Heart left ventricle (tissue), 16 donors: ENCODE results near the gene EDNRB. TPM values are rescaled to one million over a fixed set of nuclear protein-coding genes. Genes with fewer than 3 reads are reported as not detected.

Experiments
- ATAC-seq, 4 donors: fragments of 200-7000 bp; cut with Tn5 transposase; one replicate each; pipeline ENCODE4 v1.9.1; 2020 to 2022; ENCODE audit warnings: moderate library complexity in 4 of 4, mild to moderate bottlenecking in 3 of 4, moderate number of reproducible peaks in 1 of 4
- DNase-seq, 5 donors: peaks; one replicate each; pipeline ENCODE4 v3.0.0-alpha.2; 2020
- H3K27ac ChIP-seq, 12 donors: fragments of 200-600 bp; sonication (generic) in 4 of 12; one replicate each; pipeline versions ENCODE4 v1.5.0 to v1.8.0; 2016 to 2022; ENCODE audit warnings: mild to moderate bottlenecking in 2 of 12
- H3K27me3 ChIP-seq, 9 donors: fragments of 200-600 bp; sonication (generic) in 2 of 9; one replicate each; pipeline versions ENCODE4 v1.5.1 to v1.8.0; 2016 to 2022; ENCODE audit warnings: mild to moderate bottlenecking in 3 of 9
- H3K36me3 ChIP-seq, 9 donors: fragments of 200-600 bp; sonication (generic) in 2 of 9; one replicate each; pipeline versions ENCODE4 v1.5.0 to v1.8.0; 2018 to 2022; ENCODE audit warnings: mild to moderate bottlenecking in 2 of 9
- H3K4me1 ChIP-seq, 12 donors: fragments of 200-600 bp; sonication (generic) in 4 of 12; one replicate each; pipeline versions ENCODE4 v1.5.0 to v1.8.0; 2016 to 2022; ENCODE audit warnings: mild to moderate bottlenecking in 3 of 12
- H3K4me3 ChIP-seq, 12 donors: fragments of 200-600 bp; sonication (generic) in 4 of 12; one replicate each; pipeline versions ENCODE4 v1.5.0 to v1.8.0; 2017 to 2022; ENCODE audit warnings: mild to moderate bottlenecking in 9 of 12, moderate library complexity in 4 of 12
- H3K9me3 ChIP-seq, 12 donors: fragments of 200-600 bp; sonication (generic) in 4 of 12; one replicate each; pipeline versions ENCODE4 v1.5.0 to v1.8.0; 2016 to 2022; ENCODE audit warnings: mild to moderate bottlenecking in 1 of 12
- CTCF ChIP-seq, 12 donors: fragments of 200-600 bp; sonication (generic) in 4 of 12; IDR thresholded peaks; one replicate each; pipeline versions ENCODE4 v1.5.0 to v1.8.0; 2018 to 2022; ENCODE audit warnings: antibody characterized with exemption in 12 of 12, mild to moderate bottlenecking in 5 of 12
- POLR2A ChIP-seq, 2 donors: fragments of 450-650 bp; IDR thresholded peaks; one replicate each; pipeline ENCODE4 v1.6.1; 2017; ENCODE audit warnings: antibody characterized with exemption in 2 of 2, mild to moderate bottlenecking in 2 of 2, moderate library complexity in 2 of 2
- WGBS, 4 donors: extraction: QIAGEN DNeasy Blood & Tissue Kit in 2 of 4; methylation state at CpG; one replicate each; pipeline versions ENCODE4 v1.1.5 to v1.1.7; 2013 to 2018; 5-methylcytosine and 5-hydroxymethylcytosine counted together
- intact Hi-C, 10 donors: fragments of 100-400 bp; cut with DNase I; formaldehyde crosslinking; loops; one replicate each; pipeline versions ENCODE4 v1.11.1 to v1.14.2; 2022
- long read RNA-seq, 3 donors: library from polyadenylated mRNA; unstranded; transcript quantifications; one replicate each; pipeline ENCODE4 v2.0.0, GENCODE V29; 2020 to 2021
- polyA plus RNA-seq, 2 donors: library from polyadenylated mRNA; stranded (reverse); fragments of 200-250 nt; gene quantifications; one replicate each; pipeline ENCODE4 v1.2.3, GENCODE V29; 2013
- total RNA-seq, 9 donors: library from RNA; depleted of rRNA in 2 of 9; stranded (reverse); fragments of >200 nt in 2 of 9; fragmentation: NEBNext Ultra II Directional in 3 of 9; extraction: Animal tissue kit (Norgen Biotek cat#: 25700) in 3 of 9; gene quantifications; one replicate each; pipeline versions ENCODE4 v1.1.0 to v1.2.4, GENCODE V29; 2016 to 2023
- donor health status: ischemic (EF 13 %, LVEDD 7.1; RV severe dilation, severe dysfunction).
- donor health status: healthy with polysubstance abuse.
- donor health status: DM: no; HTN: yes; CAD: no.
- donor health status: DM: no; HTN: no; CAD: no.
- donor health status: ischemic (EF 25% LVEDD 6.9; RV normal size, moderate dysfunction).
- donor health status: ischemic (EF 25% LVEDD 5.7; RV mildly dilated, moderate dysfunction).
- donor health status: healthy.
- donor health status: DM: yes; HTN: yes; CAD: no.
- donor health status: ischemic (EF 35%, LVEDD 5.7; RV mildly dilated, moderate dysfunction).
- donor health status: nonischemic (EF 11% LVEDD 7.7; RV severe dilation, severe dysfunction).
- donor health status: DM: yes; HTN: yes; CAD: no.
- donor health status: PGD.
- donor health status: ischemic (EF 29% LVEDD 5.4; RV normal size, mild dysfunction).
- donor health status: nonischemic (EF 23%, LVEDD 6.1; RV moderate dilation, normal function).

EDNRB gene
- 10 to 100 TPM in 8 of 9 donors, 1 to 10 TPM in 1; 9.8 to 72.0 (median 26.9) TPM for total RNA-seq
- 10 to 100 TPM; 15.3 to 15.6 TPM for polyA plus RNA-seq
- long read RNA-seq, donor 1, full-length matches to known transcripts = 28 of 35 reads
- long read RNA-seq, donor 1, partial matches to known transcripts = 4 of 35 reads
- long read RNA-seq, donor 1, other reads (novel, unspliced or antisense) = 3 of 35 reads
- long read RNA-seq, donor 2, full-length matches to known transcripts = 58 of 63 reads
- long read RNA-seq, donor 2, partial matches to known transcripts = 1 of 63 reads
- long read RNA-seq, donor 2, other reads (novel, unspliced or antisense) = 4 of 63 reads
- long read RNA-seq, donor 3, full-length matches to known transcripts = 5 of 6 reads
- long read RNA-seq, donor 3, partial matches to known transcripts = 0 of 6 reads
- long read RNA-seq, donor 3, other reads (novel, unspliced or antisense) = 1 of 6 reads

- DNase-seq (peak; percentile 56 to 75 (median 64)), ATAC-seq (peak; percentile 65 to 73 (median 72))
- 0 to 1% (median 1%) methylated on average over 47 to 60 of the region's 60 CpGs for WGBS, 4 donors
- Histone ChIP-seq H3K27me3 (peaks cover 0 to 16% (median 0%) of the 10 kb centered on the region in 9 donors), H3K27ac (peak within 1 kb of the TSS; percentile 58 to 87 (median 80)), H3K4me3 (peak within 1 kb of the TSS; percentile 60 to 85 (median 70)), H3K36me3 (no peaks in the 10 kb centered on the region), H3K9me3 (no peaks in the 10 kb centered on the region), H3K4me1 (peaks cover 0 to 16% (median 2%) of the 10 kb centered on the region in 12 donors)
- TF ChIP-seq POLR2A (IDR thresholded peaks at IDR 0.05) (peak in 1 of 2 donors; percentile 35), CTCF (IDR thresholded peaks at IDR 0.05) (peak in 7 of 12 donors; percentile 8 to 33 (median 18))
- intact Hi-C loops = loop anchor here in 4 of 10 donors (2.0 to 10.0 kb wide), 6 partner anchors 24 to 204 kb away; no protein-coding TSS in a partner anchor
These were observed at the start of gene EDNRB for GRCh38 chr13:77918391-77919245. EDNRB (minus strand) TSS chr13:77918831; CDS start chr13:77918573, 258 bp downstream.

GRCh38 chr13:77966671-77967070 is 48.0 kb upstream of the EDNRB start:
- peak in 2 of 4 donors; percentile 55 to 61 for ATAC-seq

GRCh38 chr13:77952737-77953136 is 34.1 kb upstream of the EDNRB start:
- ATAC-seq = no peak
- intact Hi-C loops = no loop called here
- no peaks in the 10 kb centered on the region for H3K27me3 ChIP-seq

More at GRCh38 chr13:77966671-77967070, 48.0 kb upstream of the EDNRB start:
- no peak for DNase-seq
- Histone ChIP-seq H3K9me3 (peaks cover 0 to 4% (median 0%) of the 10 kb centered on the region in 12 donors), H3K4me3 (no peak overlapping the region), H3K36me3 (no peaks in the 10 kb centered on the region), H3K4me1 (peaks cover 0 to 5% (median 0%) of the 10 kb centered on the region in 12 donors), H3K27me3 (no peaks in the 10 kb centered on the region), H3K27ac (peak overlapping the region in 6 of 12 donors; percentile 13 to 49 (median 24))
- intact Hi-C loops = no loop called here
- TF ChIP-seq CTCF (IDR thresholded peaks at IDR 0.05) = no peak
- no peak for TF ChIP-seq POLR2A (IDR thresholded peaks at IDR 0.05)
- WGBS, 4 donors = 64 to 78% (median 70%) methylated on average over 2 of the region's 2 CpGs

More at GRCh38 chr13:77952737-77953136, 34.1 kb upstream of the EDNRB start:
- Histone ChIP-seq H3K4me3 (no peak overlapping the region), H3K4me1 (no peaks in the 10 kb centered on the region), H3K36me3 (no peaks in the 10 kb centered on the region), H3K9me3 (peaks cover 0 to 14% (median 0%) of the 10 kb centered on the region in 12 donors), H3K27ac (no peak overlapping the region)
- WGBS, 4 donors = 80 to 100% (median 87%) methylated on average over 1 of the region's 1 CpG
- DNase-seq = no peak
- no peak for TF ChIP-seq POLR2A (IDR thresholded peaks at IDR 0.05)
- TF ChIP-seq CTCF (IDR thresholded peaks at IDR 0.05) = no peak
